HepG2 (cell line): ENCODE measurements around the gene NID1. TPM values are rescaled to one million over a fixed set of nuclear protein-coding genes. Genes with fewer than 3 reads are reported as not detected.

Source experiments
- JDP2 ChIP-seq: sonication (generic); formaldehyde crosslinking; IDR thresholded peaks from 2 replicates; pipeline ENCODE4 v1.8.1; 2022; ENCODE audit warnings: missing genetic modification reagents, borderline replicate concordance
- KLF13 ChIP-seq: sonication (generic); formaldehyde crosslinking; IDR thresholded peaks from 2 replicates; pipeline ENCODE4 v1.4.0; 2020; ENCODE audit warnings: mild to moderate bottlenecking, missing genetic modification reagents
- TAF1 ChIP-seq: sonication (generic); formaldehyde crosslinking; IDR thresholded peaks from 2 replicates; pipeline ENCODE4 v1.4.0; 2020; ENCODE audit warnings: missing genetic modification reagents
- ZBTB40 ChIP-seq, 2 experiments: fragments of 450-650 bp in 1 of 2; sonication (generic) in 1 of 2; formaldehyde crosslinking in 1 of 2; IDR thresholded peaks; 2 replicates each; pipeline versions ENCODE4 v1.6.1 to v1.8.0; 2016 to 2022; ENCODE audit warnings: antibody characterized with exemption in 1 of 2, mild to moderate bottlenecking in 1 of 2, missing genetic modification reagents in 1 of 2
- ZFP36L2 ChIP-seq: sonication (generic); formaldehyde crosslinking; IDR thresholded peaks from 2 replicates; pipeline ENCODE4 v1.4.0; 2020; ENCODE audit warnings: missing genetic modification reagents
- ZFP41 ChIP-seq: sonication (generic); formaldehyde crosslinking; IDR thresholded peaks from 2 replicates; pipeline ENCODE4 v1.4.0; 2020; ENCODE audit warnings: mild to moderate bottlenecking, missing genetic modification reagents, borderline replicate concordance
- ZNF891 ChIP-seq: sonication (generic); formaldehyde crosslinking; IDR thresholded peaks from 2 replicates; pipeline ENCODE4 v1.5.0; 2020; ENCODE audit warnings: mild to moderate bottlenecking, missing genetic modification reagents
- polyA plus RNA-seq, 8 experiments: library from polyadenylated mRNA; depleted of rRNA in 3 of 8; stranded (reverse) in 7 of 8; unstranded in 1 of 8; fragments of >200 nt; fragmentation: Illumina TruSeq in 4 of 8; extraction: Trizol in 4 of 8; gene quantifications; 2 replicates each; pipeline versions ENCODE4 v1.2.1 to v1.2.3, GENCODE V29; 2011 to 2016; ENCODE audit warnings: low read depth in 4 of 8, missing spikeins in 1 of 8, mixed read lengths in 1 of 8; ENCODE audit not compliant: insufficient read depth in 1 of 8
- total RNA-seq, 5 experiments: library from RNA; depleted of rRNA; stranded (reverse); fragments of >200 nt; fragmentation: Illumina TruSeq; extraction: Trizol; gene quantifications; 2 replicates each; pipeline ENCODE4 v1.2.3, GENCODE V29; 2016; ENCODE audit warnings: low read depth in 1 of 5
- TF ChIP-seq, protein P1 (sequence below): sonication (generic); formaldehyde crosslinking; conservative IDR thresholded peaks from 2 replicates; pipeline ENCODE4 v1.5.0; 2020; ENCODE audit warnings: missing genetic modification reagents
- TF ChIP-seq, protein P2 (sequence below): conservative IDR thresholded peaks from 2 replicates; pipeline ENCODE4 v1.6.1; 2018; ENCODE audit warnings: missing genetic modification reagents
- TF ChIP-seq, protein P3 (sequence below): sonication (generic); formaldehyde crosslinking; IDR thresholded peaks from 2 replicates; pipeline ENCODE4 v1.5.0; 2020; ENCODE audit warnings: missing genetic modification reagents
- TF ChIP-seq, protein P4 (sequence below): sonication (generic); formaldehyde crosslinking; IDR thresholded peaks from 2 replicates; pipeline ENCODE4 v1.5.0; 2020; ENCODE audit warnings: mild to moderate bottlenecking, missing genetic modification reagents

Gene NID1
- total and polyA plus RNA-seq, 2 of the 13 experiments (the other 11 are each of a cell fraction or from before 2014, with no cell fraction given), result 50.2 to 56.1 TPM

DNA sequence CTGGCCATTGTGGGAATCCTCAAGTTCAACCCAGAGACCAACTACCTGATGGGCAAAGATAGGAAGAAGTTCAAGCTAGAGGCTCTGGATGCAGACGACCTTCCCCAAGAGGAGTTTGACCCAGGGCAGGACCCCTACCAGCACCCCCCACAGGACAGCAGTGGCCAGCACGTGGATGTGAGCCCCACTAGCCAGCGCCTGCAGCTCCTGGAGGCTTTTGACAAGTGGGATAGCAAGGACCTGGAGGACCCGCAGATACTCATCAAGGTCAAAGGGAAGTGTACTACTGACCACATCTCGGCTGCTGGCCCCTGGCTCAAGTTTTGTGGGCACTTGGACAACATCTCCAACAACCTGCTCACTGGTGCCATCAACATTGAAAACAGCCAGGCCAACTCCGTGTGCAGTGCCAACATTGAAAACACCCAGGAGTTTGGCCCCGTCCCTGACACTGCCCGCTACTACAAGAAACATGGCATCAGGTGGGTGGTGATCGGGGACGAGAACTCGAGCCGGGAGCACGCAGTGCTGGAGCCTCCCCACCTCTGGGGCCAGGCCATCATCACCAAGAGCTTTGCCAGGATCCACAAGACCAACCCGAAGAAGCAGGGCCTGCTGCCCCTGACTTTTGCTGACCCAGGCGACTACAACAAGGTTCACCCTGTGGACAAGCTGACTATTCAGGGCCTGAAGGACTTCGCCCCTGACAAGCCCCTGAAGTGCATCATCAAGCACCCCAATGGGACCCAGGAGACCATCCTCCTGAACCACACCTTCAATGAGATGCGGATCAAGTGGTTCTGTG lies 46.8 kb upstream of the NID1 start (continued):
- TF ChIP-seq ZBTB40 (IDR thresholded peaks at IDR 0.05), result no peak
- no peak for TF ChIP-seq ZBTB40 (CRISPR knock-in tag; IDR thresholded peaks at IDR 0.05)
- TF ChIP-seq, protein P1, sequence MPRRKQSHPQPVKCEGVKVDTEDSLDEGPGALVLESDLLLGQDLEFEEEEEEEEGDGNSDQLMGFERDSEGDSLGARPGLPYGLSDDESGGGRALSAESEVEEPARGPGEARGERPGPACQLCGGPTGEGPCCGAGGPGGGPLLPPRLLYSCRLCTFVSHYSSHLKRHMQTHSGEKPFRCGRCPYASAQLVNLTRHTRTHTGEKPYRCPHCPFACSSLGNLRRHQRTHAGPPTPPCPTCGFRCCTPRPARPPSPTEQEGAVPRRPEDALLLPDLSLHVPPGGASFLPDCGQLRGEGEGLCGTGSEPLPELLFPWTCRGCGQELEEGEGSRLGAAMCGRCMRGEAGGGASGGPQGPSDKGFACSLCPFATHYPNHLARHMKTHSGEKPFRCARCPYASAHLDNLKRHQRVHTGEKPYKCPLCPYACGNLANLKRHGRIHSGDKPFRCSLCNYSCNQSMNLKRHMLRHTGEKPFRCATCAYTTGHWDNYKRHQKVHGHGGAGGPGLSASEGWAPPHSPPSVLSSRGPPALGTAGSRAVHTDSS, result no peak
- no peak for TF ChIP-seq JDP2 (CRISPR knock-in tag)
- TF ChIP-seq ZNF891, result no peak
- TF ChIP-seq, protein P2, sequence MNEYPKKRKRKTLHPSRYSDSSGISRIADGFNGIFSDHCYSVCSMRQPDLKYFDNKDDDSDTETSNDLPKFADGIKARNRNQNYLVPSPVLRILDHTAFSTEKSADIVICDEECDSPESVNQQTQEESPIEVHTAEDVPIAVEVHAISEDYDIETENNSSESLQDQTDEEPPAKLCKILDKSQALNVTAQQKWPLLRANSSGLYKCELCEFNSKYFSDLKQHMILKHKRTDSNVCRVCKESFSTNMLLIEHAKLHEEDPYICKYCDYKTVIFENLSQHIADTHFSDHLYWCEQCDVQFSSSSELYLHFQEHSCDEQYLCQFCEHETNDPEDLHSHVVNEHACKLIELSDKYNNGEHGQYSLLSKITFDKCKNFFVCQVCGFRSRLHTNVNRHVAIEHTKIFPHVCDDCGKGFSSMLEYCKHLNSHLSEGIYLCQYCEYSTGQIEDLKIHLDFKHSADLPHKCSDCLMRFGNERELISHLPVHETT (CRISPR knock-in tag), result no peak
- no peak for TF ChIP-seq TAF1 (CRISPR knock-in tag)
- no peak for TF ChIP-seq KLF13 (CRISPR knock-in tag)
- TF ChIP-seq, protein P3, sequence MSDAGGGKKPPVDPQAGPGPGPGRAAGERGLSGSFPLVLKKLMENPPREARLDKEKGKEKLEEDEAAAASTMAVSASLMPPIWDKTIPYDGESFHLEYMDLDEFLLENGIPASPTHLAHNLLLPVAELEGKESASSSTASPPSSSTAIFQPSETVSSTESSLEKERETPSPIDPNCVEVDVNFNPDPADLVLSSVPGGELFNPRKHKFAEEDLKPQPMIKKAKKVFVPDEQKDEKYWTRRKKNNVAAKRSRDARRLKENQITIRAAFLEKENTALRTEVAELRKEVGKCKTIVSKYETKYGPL (CRISPR knock-in tag), result no peak
- TF ChIP-seq, protein P4, sequence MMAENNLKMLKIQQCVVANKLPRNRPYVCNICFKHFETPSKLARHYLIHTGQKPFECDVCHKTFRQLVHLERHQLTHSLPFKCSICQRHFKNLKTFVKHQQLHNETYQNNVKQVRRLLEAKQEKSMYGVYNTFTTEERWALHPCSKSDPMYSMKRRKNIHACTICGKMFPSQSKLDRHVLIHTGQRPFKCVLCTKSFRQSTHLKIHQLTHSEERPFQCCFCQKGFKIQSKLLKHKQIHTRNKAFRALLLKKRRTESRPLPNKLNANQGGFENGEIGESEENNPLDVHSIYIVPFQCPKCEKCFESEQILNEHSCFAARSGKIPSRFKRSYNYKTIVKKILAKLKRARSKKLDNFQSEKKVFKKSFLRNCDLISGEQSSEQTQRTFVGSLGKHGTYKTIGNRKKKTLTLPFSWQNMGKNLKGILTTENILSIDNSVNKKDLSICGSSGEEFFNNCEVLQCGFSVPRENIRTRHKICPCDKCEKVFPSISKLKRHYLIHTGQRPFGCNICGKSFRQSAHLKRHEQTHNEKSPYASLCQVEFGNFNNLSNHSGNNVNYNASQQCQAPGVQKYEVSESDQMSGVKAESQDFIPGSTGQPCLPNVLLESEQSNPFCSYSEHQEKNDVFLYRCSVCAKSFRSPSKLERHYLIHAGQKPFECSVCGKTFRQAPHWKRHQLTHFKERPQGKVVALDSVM (CRISPR knock-in tag), result no peak
- no peak for TF ChIP-seq ZFP41
- TF ChIP-seq ZFP36L2 (CRISPR knock-in tag), result no peak
- TF ChIP-seq, all 625 proteins: peak for 0
